Esophagus muscularis mucosa (tissue), 4 donors: ENCODE measurements around the gene TUT7. TPM values are rescaled to one million over a fixed set of nuclear protein-coding genes. Genes with fewer than 3 reads are reported as not detected.

Experiments
- DNase-seq: peaks from one replicate; pipeline ENCODE4 v3.0.0-alpha.2; 2017; ENCODE audit errors: extremely low spot score
- H3K27ac ChIP-seq, 4 donors: fragments of 200-600 bp; sonication (generic); replicated peaks in 1 of 4; 1 replicate in 3 of 4; 2 replicates in 1 of 4; pipeline ENCODE4 v1.5.1; 2016 to 2019; ENCODE audit warnings: mild to moderate bottlenecking in 1 of 4
- H3K27me3 ChIP-seq, 4 donors: fragments of 200-600 bp; sonication (generic); one replicate each; pipeline versions ENCODE4 v1.5.1 to v1.6.0; 2016 to 2019
- H3K36me3 ChIP-seq, 4 donors: fragments of 200-600 bp; sonication (generic); one replicate each; pipeline ENCODE4 v1.5.1; 2016 to 2019
- H3K4me1 ChIP-seq, 4 donors: fragments of 200-600 bp; sonication (generic); one replicate each; pipeline ENCODE4 v1.5.1; 2016 to 2019
- H3K4me3 ChIP-seq, 4 donors: fragments of 200-600 bp; sonication (generic); 1 replicate in 2 of 4; 2 replicates in 2 of 4; pipeline ENCODE4 v1.5.1; 2016 to 2019; ENCODE audit warnings: mild to moderate bottlenecking in 4 of 4, moderate library complexity in 1 of 4
- H3K9me3 ChIP-seq, 4 donors: fragments of 200-600 bp; sonication (generic); 1 replicate in 3 of 4; 2 replicates in 1 of 4; pipeline ENCODE4 v1.5.1; 2016 to 2019
- CTCF ChIP-seq, 3 experiments: fragments of 200-600 bp in 2 of 3; fragments of 450-650 bp in 1 of 3; sonication (generic) in 2 of 3; IDR thresholded peaks; one replicate each; pipeline ENCODE4 v1.5.1; 2017 to 2019; ENCODE audit warnings: antibody characterized with exemption in 3 of 3, mild to moderate bottlenecking in 2 of 3, moderate library complexity in 1 of 3
- EP300 ChIP-seq: sonication (generic); formaldehyde crosslinking; IDR thresholded peaks from one replicate; pipeline ENCODE4 v1.6.1; 2017; ENCODE audit warnings: antibody characterized with exemption
- POLR2A ChIP-seq: fragments of 450-650 bp; IDR thresholded peaks from one replicate; pipeline ENCODE4 v1.6.1; 2017; ENCODE audit warnings: antibody characterized with exemption, moderate library complexity, mild to moderate bottlenecking, low read depth
- POLR2AphosphoS5 ChIP-seq, 2 donors: sonication (generic); formaldehyde crosslinking; IDR thresholded peaks; one replicate each; pipeline ENCODE4 v1.6.1; 2017; ENCODE audit warnings: antibody characterized with exemption in 2 of 2
- WGBS: methylation state at CpG from one replicate; pipeline ENCODE4 v1.1.5; 2018; 5-methylcytosine and 5-hydroxymethylcytosine counted together
- intact Hi-C: fragments of 100-400 bp; cut with DNase I; formaldehyde crosslinking; loops from one replicate; pipeline ENCODE4 v1.15.1; 2023
- total RNA-seq, 4 donors: library from RNA; depleted of rRNA; stranded (reverse); fragments of >200 nt; gene quantifications; one replicate each; pipeline versions ENCODE4 v1.1.0 to v1.2.1, GENCODE V29; 2016

Gene TUT7
- total RNA-seq, 4 donors from 2014 or later = 24.5 to 33.0 (median 30.9) TPM

- intact Hi-C loops = no loop called here
These were observed 24.0 kb downstream of the TUT7 start for GRCh38 chr9:86330186-86330585.

DNA sequence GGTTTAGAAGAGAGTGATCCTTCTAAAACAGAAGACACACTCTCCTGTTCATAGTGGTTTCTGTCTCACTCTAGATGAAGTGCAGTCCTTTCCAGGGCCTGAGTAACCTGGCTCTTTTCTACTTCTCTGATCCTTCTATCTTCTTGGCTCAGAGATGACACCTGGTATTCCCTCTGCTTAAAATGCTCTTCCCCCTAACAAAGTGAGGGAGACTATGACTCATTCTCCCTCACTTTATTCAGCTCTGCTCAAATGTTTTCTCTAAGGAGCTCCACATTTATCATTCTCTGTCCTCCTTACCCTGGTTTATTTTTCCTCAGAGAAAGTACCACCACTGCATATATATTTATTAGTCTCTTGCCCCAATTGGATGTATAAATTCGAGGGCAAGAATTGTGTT lies 24.6 kb downstream of the TUT7 start:
- Histone ChIP-seq H3K27ac (no peak overlapping the region), H3K9me3 (no peaks in the 10 kb centered on the region), H3K4me1 (no peaks in the 10 kb centered on the region), H3K27me3 (no peaks in the 10 kb centered on the region), H3K4me3 (no peak overlapping the region), H3K36me3 (peaks cover 20 to 94% (median 73%) of the 10 kb centered on the region in 4 donors)
- 57% methylated on average over 1 of the region's 1 CpG for WGBS
- intact Hi-C loops = no loop called here
- DNase-seq = no peak
- TF ChIP-seq EP300 (no peak), POLR2A (no peak), CTCF (IDR thresholded peaks at IDR 0.05) (no peak), POLR2AphosphoS5 (IDR thresholded peaks at IDR 0.05) (no peak)

More at GRCh38 chr9:86330186-86330585, 24.0 kb downstream of the TUT7 start:
- Histone ChIP-seq H3K36me3 (peaks cover 22 to 94% (median 72%) of the 10 kb centered on the region in 4 donors), H3K27ac (no peak overlapping the region), H3K4me1 (no peaks in the 10 kb centered on the region), H3K9me3 (no peaks in the 10 kb centered on the region), H3K27me3 (no peaks in the 10 kb centered on the region), H3K4me3 (no peak overlapping the region)
- WGBS = 93% methylated on average over 5 of the region's 5 CpGs
- no peak for DNase-seq
- TF ChIP-seq EP300 = no peak
- TF ChIP-seq POLR2A = no peak
- TF ChIP-seq POLR2AphosphoS5 (IDR thresholded peaks at IDR 0.05) = no peak
- no peak for TF ChIP-seq CTCF (IDR thresholded peaks at IDR 0.05)

DNA sequence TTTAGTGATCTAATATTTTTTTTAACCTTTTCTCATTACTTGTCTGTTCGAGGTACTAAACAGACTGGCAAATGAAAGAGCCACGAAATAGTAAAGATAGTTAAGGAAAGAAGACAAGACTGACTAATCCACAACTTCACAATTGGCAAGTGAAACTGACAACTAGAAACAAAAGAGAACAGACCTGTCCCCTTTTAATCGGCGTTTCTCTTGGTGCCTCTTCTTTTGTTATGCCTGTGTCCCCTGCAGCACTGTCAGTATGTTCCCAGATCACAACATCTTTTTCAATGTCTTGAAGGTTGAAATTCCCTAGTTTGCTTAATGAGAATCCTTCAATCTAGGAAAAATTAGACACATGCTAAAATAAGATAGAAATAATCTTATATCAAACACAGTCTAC lies 26.1 kb downstream of the TUT7 start:
- no peaks in the 10 kb centered on the region for H3K27me3 ChIP-seq
- intact Hi-C loops = no loop called here
- DNase-seq = no peak
- H3K27ac ChIP-seq = no peak overlapping the region
- H3K4me3 ChIP-seq = no peak overlapping the region
- WGBS = 71% methylated on average over 4 of the region's 4 CpGs
- H3K9me3 ChIP-seq = no peaks in the 10 kb centered on the region
- H3K4me1 ChIP-seq = no peaks in the 10 kb centered on the region
- TF ChIP-seq POLR2AphosphoS5 (IDR thresholded peaks at IDR 0.05) = no peak
- no peak for TF ChIP-seq EP300
- TF ChIP-seq CTCF (IDR thresholded peaks at IDR 0.05) = no peak
- no peak for TF ChIP-seq POLR2A
- peaks cover 34 to 97% (median 78%) of the 10 kb centered on the region in 4 donors for H3K36me3 ChIP-seq

DNA sequence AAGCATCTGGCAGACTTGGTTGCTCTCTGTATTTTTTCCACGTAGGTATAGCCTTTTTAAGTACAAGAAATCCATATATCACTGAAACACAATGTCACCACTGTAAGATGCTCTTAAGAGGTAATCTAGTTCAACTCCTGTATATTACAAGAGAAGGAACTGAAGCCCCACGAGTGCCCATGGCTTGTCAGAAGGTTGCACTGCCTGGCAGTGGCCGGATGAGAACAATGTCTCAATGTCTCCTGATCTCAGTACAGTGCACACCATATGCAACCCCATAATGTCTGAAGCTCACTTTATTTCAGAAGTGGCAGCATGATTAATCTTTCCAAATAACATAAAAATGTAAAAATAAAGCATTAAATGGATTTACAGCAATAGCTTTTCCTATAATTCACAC lies 27.7 kb downstream of the TUT7 start:
- TF ChIP-seq EP300 (no peak), POLR2AphosphoS5 (IDR thresholded peaks at IDR 0.05) (no peak), CTCF (IDR thresholded peaks at IDR 0.05) (no peak), POLR2A (no peak)
- Histone ChIP-seq H3K36me3 (peaks cover 47 to 99% (median 89%) of the 10 kb centered on the region in 4 donors), H3K27ac (no peak overlapping the region), H3K9me3 (no peaks in the 10 kb centered on the region), H3K4me1 (no peaks in the 10 kb centered on the region), H3K27me3 (no peaks in the 10 kb centered on the region), H3K4me3 (no peak overlapping the region)
- 88% methylated on average over 3 of the region's 3 CpGs for WGBS
- no peak for DNase-seq
- intact Hi-C loops = no loop called here

DNA sequence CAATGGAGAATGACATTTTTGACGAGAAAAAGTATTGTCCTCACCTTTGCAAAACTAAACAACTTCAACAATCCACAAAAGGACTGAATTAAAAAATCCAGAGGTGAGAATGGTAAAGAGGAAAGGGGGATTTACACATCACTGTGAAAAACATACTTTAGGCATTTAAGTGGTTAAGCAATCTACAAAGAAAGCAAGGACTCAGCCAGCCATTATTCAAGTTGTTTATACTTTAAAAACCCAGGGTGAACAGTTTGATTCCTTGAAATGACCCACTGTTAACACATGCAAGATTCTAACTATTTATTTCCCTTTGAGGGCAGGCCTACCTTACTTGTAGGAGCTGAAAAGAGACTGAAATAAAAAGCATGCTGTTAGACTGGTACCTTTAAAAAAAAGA lies 29.3 kb downstream of the TUT7 start:
- DNase-seq = no peak

More for the DNA sequence above, 29.3 kb downstream of the TUT7 start:
- intact Hi-C loops = no loop called here
- Histone ChIP-seq H3K4me1 (no peaks in the 10 kb centered on the region), H3K4me3 (no peak overlapping the region), H3K27ac (no peak overlapping the region), H3K9me3 (no peaks in the 10 kb centered on the region), H3K27me3 (no peaks in the 10 kb centered on the region), H3K36me3 (peaks cover 59 to 100% (median 96%) of the 10 kb centered on the region in 4 donors)
- TF ChIP-seq EP300 (no peak), POLR2AphosphoS5 (IDR thresholded peaks at IDR 0.05) (no peak), POLR2A (no peak), CTCF (IDR thresholded peaks at IDR 0.05) (no peak)
- 91% methylated on average over 1 of the region's 1 CpG for WGBS
